Activated T-cell treated with anti-CD3 and anti-CD28 coated beads, Interleukin-2, amount 50 U/mL, for 72 hours (primary cell): ENCODE data around the gene TBC1D17. TPM values are rescaled to one million over a fixed set of nuclear protein-coding genes. Genes with fewer than 3 reads are reported as not detected.
"Not testable (repeated sequence)": the region's sequence is repeated elsewhere in the genome, so short reads cannot be mapped to it uniquely, and the experiment has no call there.

Source experiments
- ATAC-seq, 2 donors: fragments of 150-1000 bp; cut with Tn5 transposase; replicated peaks in 1 of 2; 2 replicates each; pipeline ENCODE4 v1.10.0; 2021; ENCODE audit warnings: moderate library complexity in 2 of 2, mild to moderate bottlenecking in 1 of 2
- DNase-seq, 2 donors: peaks; one replicate each; pipeline ENCODE4 v3.0.0; 2021 to 2022; ENCODE audit warnings: mixed read lengths in 1 of 2
- H3K27ac Mint-ChIP-seq: one replicate; pipeline ENCODE4 v1.8.0; 2022; ENCODE audit warnings: mild to moderate bottlenecking, moderate library complexity, mixed read lengths
- H3K27me3 Mint-ChIP-seq: one replicate; pipeline ENCODE4 v1.8.0; 2022; ENCODE audit warnings: low read depth, mixed read lengths
- H3K36me3 Mint-ChIP-seq, 2 donors: one replicate each; pipeline ENCODE4 v1.8.0; 2022; ENCODE audit warnings: mixed read lengths in 2 of 2, mild to moderate bottlenecking in 1 of 2; ENCODE audit not compliant: insufficient read depth in 2 of 2
- H3K4me1 Mint-ChIP-seq: one replicate; pipeline ENCODE4 v1.8.0; 2022; ENCODE audit warnings: low read depth, mixed read lengths
- H3K4me3 Mint-ChIP-seq, 2 donors: one replicate each; pipeline ENCODE4 v1.8.0; 2022; ENCODE audit warnings: mild to moderate bottlenecking in 2 of 2, mixed read lengths in 2 of 2, moderate library complexity in 2 of 2
- H3K9me3 Mint-ChIP-seq, 2 donors: one replicate each; pipeline ENCODE4 v1.8.0; 2022; ENCODE audit warnings: mixed read lengths in 2 of 2
- total RNA-seq, 2 donors: library from RNA; stranded (reverse); gene quantifications; one replicate each; pipeline ENCODE4 v1.2.3, GENCODE V29; 2022

TBC1D17 gene
- total RNA-seq, 2 donors from 2014 or later: 47.9 to 53.9 TPM

GRCh38 chr19:49921871-49922795 lies 44.6 kb downstream of the TBC1D17 start:
- Mint-ChIP-seq H3K27me3 (no peaks in the 10 kb centered on the region), H3K4me3 (peak overlapping the region; percentile 59), H3K36me3 (peaks cover 15 to 46% of the 10 kb centered on the region in 2 donors), H3K4me1 (peaks cover 70% of the 10 kb centered on the region), H3K9me3 (no peaks in the 10 kb centered on the region), H3K27ac (peak overlapping the region; percentile 89)
- ATAC-seq: peak; percentile 80 to 87
- DNase-seq: peak; percentile 50 to 61

- no peak for DNase-seq
Measured at GRCh38 chr19:49923055-49924003, 45.8 kb downstream of the TBC1D17 start.

GRCh38 chr19:49924004-49924880 lies 46.7 kb downstream of the TBC1D17 start:
- Mint-ChIP-seq H3K9me3 (no peaks in the 10 kb centered on the region), H3K4me1 (peaks cover 89% of the 10 kb centered on the region)
- no peak for ATAC-seq

More at GRCh38 chr19:49923055-49924003, 45.8 kb downstream of the TBC1D17 start:
- no peaks in the 10 kb centered on the region for H3K27me3 Mint-ChIP-seq
- H3K4me3 Mint-ChIP-seq: peak overlapping the region; percentile 27 to 43
- no peak for ATAC-seq
- H3K36me3 Mint-ChIP-seq: peaks cover 20 to 48% of the 10 kb centered on the region in 2 donors
- H3K4me1 Mint-ChIP-seq: peaks cover 82% of the 10 kb centered on the region
- peak overlapping the region; percentile 87 for H3K27ac Mint-ChIP-seq
- H3K9me3 Mint-ChIP-seq: no peaks in the 10 kb centered on the region

GRCh38 chr19:49924881-49925210 lies 47.3 kb downstream of the TBC1D17 start:
- peak overlapping the region in 1 of 2 donors; percentile 43 for H3K4me3 Mint-ChIP-seq
- not testable (repeated sequence) for ATAC-seq
- peak overlapping the region; percentile 87 for H3K27ac Mint-ChIP-seq

More at GRCh38 chr19:49924004-49924880, 46.7 kb downstream of the TBC1D17 start:
- Mint-ChIP-seq H3K4me3 (peak overlapping the region; percentile 43 to 48), H3K36me3 (peaks cover 24 to 50% of the 10 kb centered on the region in 2 donors), H3K27me3 (no peaks in the 10 kb centered on the region), H3K27ac (peak overlapping the region; percentile 87)
- DNase-seq: peak in 1 of 2 donors; percentile 48

GRCh38 chr19:49925486-49925885 lies 48.0 kb downstream of the TBC1D17 start:
- Mint-ChIP-seq H3K36me3 (peaks cover 28 to 44% of the 10 kb centered on the region in 2 donors), H3K9me3 (no peaks in the 10 kb centered on the region), H3K27me3 (no peaks in the 10 kb centered on the region), H3K4me3 (peak overlapping the region; percentile 42 to 59), H3K4me1 (peaks cover 89% of the 10 kb centered on the region), H3K27ac (peak overlapping the region; percentile 84)
- no peak for DNase-seq
- ATAC-seq: no peak

More at GRCh38 chr19:49924881-49925210, 47.3 kb downstream of the TBC1D17 start:
- DNase-seq, H3K27me3 Mint-ChIP-seq, H3K9me3 Mint-ChIP-seq: not testable (repeated sequence)
- peaks cover 89% of the 10 kb centered on the region for H3K4me1 Mint-ChIP-seq
- peaks cover 25 to 46% of the 10 kb centered on the region in 2 donors for H3K36me3 Mint-ChIP-seq

- DNase-seq: no peak
- no peaks in the 10 kb centered on the region for H3K27me3 Mint-ChIP-seq
- H3K36me3 Mint-ChIP-seq: peaks cover 31 to 46% of the 10 kb centered on the region in 2 donors
- no peak for ATAC-seq
- peaks cover 2 to 3% of the 10 kb centered on the region in 2 donors for H3K9me3 Mint-ChIP-seq
- H3K4me3 Mint-ChIP-seq: peak overlapping the region; percentile 37 to 90
- H3K27ac Mint-ChIP-seq: no peak overlapping the region
- peaks cover 89% of the 10 kb centered on the region for H3K4me1 Mint-ChIP-seq
Measured at GRCh38 chr19:49926515-49926914, 49.0 kb downstream of the TBC1D17 start.

- no peak for DNase-seq
- H3K36me3 Mint-ChIP-seq: peaks cover 32 to 45% of the 10 kb centered on the region in 2 donors
- peaks cover 6% of the 10 kb centered on the region in 2 donors for H3K9me3 Mint-ChIP-seq
- H3K27me3 Mint-ChIP-seq: no peaks in the 10 kb centered on the region
- no peak for ATAC-seq
- peaks cover 89% of the 10 kb centered on the region for H3K4me1 Mint-ChIP-seq
- H3K27ac Mint-ChIP-seq: peak overlapping the region; percentile 93
- H3K4me3 Mint-ChIP-seq: peak overlapping the region; percentile 90 to 99
Measured at GRCh38 chr19:49927526-49928264, 50.2 kb downstream of the TBC1D17 start.

- peaks cover 34 to 49% of the 10 kb centered on the region in 2 donors for H3K36me3 Mint-ChIP-seq
- peak within 1 kb of the TSS; percentile 93 for H3K27ac Mint-ChIP-seq
- ATAC-seq (peak; percentile 46 to 50), DNase-seq (peak; percentile 90 to 94)
- H3K27me3 Mint-ChIP-seq: no peaks in the 10 kb centered on the region
- peaks cover 6% of the 10 kb centered on the region in 2 donors for H3K9me3 Mint-ChIP-seq
- H3K4me3 Mint-ChIP-seq: peak within 1 kb of the TSS; percentile 90 to 99
- H3K4me1 Mint-ChIP-seq: peaks cover 91% of the 10 kb centered on the region
Measured at GRCh38 chr19:49929121-49929610, 51.7 kb downstream of the TBC1D17 start, which contains the start of the genes ATF5 and NUP62. ATF5 (plus strand) TSS chr19:49929205; CDS start chr19:49930851, 1,646 bp downstream. NUP62 (minus strand) TSS chr19:49929504; CDS start chr19:49909807, 19,697 bp downstream.

- Mint-ChIP-seq H3K4me3 (peak overlapping the region; percentile 90 to 99), H3K4me1 (peaks cover 84% of the 10 kb centered on the region), H3K27me3 (no peaks in the 10 kb centered on the region), H3K36me3 (peaks cover 29 to 47% of the 10 kb centered on the region in 2 donors), H3K27ac (peak overlapping the region; percentile 88), H3K9me3 (peaks cover 6% of the 10 kb centered on the region in 2 donors)
- peak; percentile 94 for DNase-seq
- ATAC-seq: peak; percentile 86
Measured at GRCh38 chr19:49929611-49930482, 52.3 kb downstream of the TBC1D17 start.

GRCh38 chr19:49930483-49931011 lies 53.0 kb downstream of the TBC1D17 start:
- H3K27ac Mint-ChIP-seq: peak overlapping the region; percentile 88
- H3K9me3 Mint-ChIP-seq: peaks cover 6% of the 10 kb centered on the region in 2 donors
- no peaks in the 10 kb centered on the region for H3K27me3 Mint-ChIP-seq
- H3K4me3 Mint-ChIP-seq: peak overlapping the region; percentile 90 to 99
- DNase-seq: peak in 1 of 2 donors; percentile 29
- no peak for ATAC-seq
- peaks cover 27 to 43% of the 10 kb centered on the region in 2 donors for H3K36me3 Mint-ChIP-seq
- H3K4me1 Mint-ChIP-seq: peaks cover 77% of the 10 kb centered on the region
